Measurements from ENCODE around the gene UBA1.

DNA sequence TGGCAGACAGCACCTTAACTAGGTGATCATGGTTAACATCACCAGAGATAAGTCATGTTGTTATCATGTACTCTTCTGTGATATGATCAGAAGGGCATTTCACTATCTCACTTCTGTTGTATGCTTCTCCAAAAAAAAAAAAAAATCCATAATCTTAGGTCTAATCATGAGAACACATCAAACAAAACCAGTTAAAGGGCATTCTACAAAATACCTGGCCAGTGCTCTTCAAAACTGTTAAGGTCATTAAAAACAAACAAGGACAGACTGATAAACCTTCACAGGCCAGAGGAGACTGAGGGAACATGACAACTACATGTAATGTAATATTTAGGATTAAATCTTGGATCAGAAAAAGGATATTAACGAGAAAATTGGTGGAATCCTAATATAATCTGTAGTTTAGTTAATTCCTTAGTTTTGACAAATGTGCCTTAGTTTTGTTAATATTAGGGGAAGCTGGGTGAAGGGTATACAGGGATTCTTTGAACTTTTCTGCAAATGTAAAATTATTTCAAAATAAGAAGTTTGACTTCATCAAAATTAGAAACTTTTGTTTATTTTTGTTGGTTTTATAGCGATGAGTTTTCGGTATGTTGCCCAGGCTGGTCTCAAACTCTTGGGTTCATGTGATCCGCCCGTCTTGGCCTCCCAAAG, 30.6 kb upstream of the UBA1 start:
- TF ChIP-seq, protein P1, sequence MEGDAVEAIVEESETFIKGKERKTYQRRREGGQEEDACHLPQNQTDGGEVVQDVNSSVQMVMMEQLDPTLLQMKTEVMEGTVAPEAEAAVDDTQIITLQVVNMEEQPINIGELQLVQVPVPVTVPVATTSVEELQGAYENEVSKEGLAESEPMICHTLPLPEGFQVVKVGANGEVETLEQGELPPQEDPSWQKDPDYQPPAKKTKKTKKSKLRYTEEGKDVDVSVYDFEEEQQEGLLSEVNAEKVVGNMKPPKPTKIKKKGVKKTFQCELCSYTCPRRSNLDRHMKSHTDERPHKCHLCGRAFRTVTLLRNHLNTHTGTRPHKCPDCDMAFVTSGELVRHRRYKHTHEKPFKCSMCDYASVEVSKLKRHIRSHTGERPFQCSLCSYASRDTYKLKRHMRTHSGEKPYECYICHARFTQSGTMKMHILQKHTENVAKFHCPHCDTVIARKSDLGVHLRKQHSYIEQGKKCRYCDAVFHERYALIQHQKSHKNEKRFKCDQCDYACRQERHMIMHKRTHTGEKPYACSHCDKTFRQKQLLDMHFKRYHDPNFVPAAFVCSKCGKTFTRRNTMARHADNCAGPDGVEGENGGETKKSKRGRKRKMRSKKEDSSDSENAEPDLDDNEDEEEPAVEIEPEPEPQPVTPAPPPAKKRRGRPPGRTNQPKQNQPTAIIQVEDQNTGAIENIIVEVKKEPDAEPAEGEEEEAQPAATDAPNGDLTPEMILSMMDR (IDR thresholded peaks at IDR 0.05; ENCODE audit: insufficient read depth, low read depth, low read length) = no peak
- TF ChIP-seq EZH2 (IDR thresholded peaks at IDR 0.05; ENCODE audit: insufficient read depth, low read length) = no peak
